HCT116 (cell line): ENCODE measurements around the gene NUAK2.

Experiments
- CEBPB ChIP-seq: IDR thresholded peaks from 2 replicates; pipeline ENCODE4 v1.6.1; 2012; ENCODE audit warnings: low read depth
- CTCF ChIP-seq, 3 experiments: fragments of 200-600 bp in 1 of 3; sonication (generic) in 1 of 3; IDR thresholded peaks in 2 of 3; conservative IDR thresholded peaks in 1 of 3; 2 replicates each; pipeline ENCODE4 v1.5.1; 2012 to 2017; ENCODE audit warnings: low read depth in 2 of 3, low read length in 2 of 3, antibody characterized with exemption in 1 of 3, borderline replicate concordance in 1 of 3, control low read depth in 1 of 3, mild to moderate bottlenecking in 1 of 3, mixed read lengths in 1 of 3, mixed run types in 1 of 3, moderate library complexity in 1 of 3; ENCODE audit not compliant: insufficient read depth in 1 of 3
- FOSL1 ChIP-seq: IDR thresholded peaks from 2 replicates; pipeline ENCODE4 v1.6.1; 2012; ENCODE audit warnings: low read depth
- POLR2A ChIP-seq: IDR thresholded peaks from 2 replicates; pipeline ENCODE4 v1.7.0; 2011; ENCODE audit warnings: borderline replicate concordance; ENCODE audit not compliant: insufficient read depth, insufficient read length; ENCODE audit errors: extremely low read depth
- REST ChIP-seq: IDR thresholded peaks from 2 replicates; pipeline ENCODE4 v1.6.1; 2012; ENCODE audit warnings: low read depth
- SIN3A ChIP-seq: IDR thresholded peaks from 2 replicates; pipeline ENCODE4 v1.6.1; 2012; ENCODE audit warnings: low read depth
- SP1 ChIP-seq: IDR thresholded peaks from 2 replicates; pipeline ENCODE4 v1.6.1; 2012; ENCODE audit warnings: low read depth
- YY1 ChIP-seq: IDR thresholded peaks from 2 replicates; pipeline ENCODE4 v1.6.1; 2011; ENCODE audit warnings: low read length, low read depth, moderate library complexity, mild to moderate bottlenecking; ENCODE audit not compliant: insufficient replicate concordance; ENCODE audit errors: extremely low read depth

GRCh38 chr1:205350691-205351141 is 29.2 kb upstream of the NUAK2 start:
- TF ChIP-seq SP1 (no peak), REST (no peak), FOSL1 (no peak), YY1 (no peak), CTCF (IDR thresholded peaks at IDR 0.05 in 2 of 3, conservative IDR thresholded peaks at IDR 0.05 in 1 of 3; ENCODE audit: borderline replicate concordance in 1 of 3, insufficient read depth in 1 of 3, low read depth in 2 of 3, low read length in 2 of 3) (no peak), SIN3A (no peak), POLR2A (no peak), CEBPB (no peak)
